Measurements from ENCODE around the gene DCP1A. TPM values are rescaled to one million over a fixed set of nuclear protein-coding genes. Genes with fewer than 3 reads are reported as not detected.

DCP1A gene
- total and polyA plus RNA-seq, 2 experiments from 2014 or later: 19.3 to 32.0 TPM

- TF ChIP-seq CTCF (conservative IDR thresholded peaks at IDR 0.05; ENCODE audit: low read depth in 2 of 2): no peak
- no peak for TF ChIP-seq REST (IDR thresholded peaks at IDR 0.05; ENCODE audit: unreplicated experiment)
- TF ChIP-seq EZH2phosphoT487 (IDR thresholded peaks at IDR 0.05; ENCODE audit: unreplicated experiment): no peak
- no peak for TF ChIP-seq STAT1 (IDR thresholded peaks at IDR 0.05; ENCODE audit: unreplicated experiment)
- TF ChIP-seq CREB1 (CRISPR knock-in tag; IDR thresholded peaks at IDR 0.05; ENCODE audit: low read depth): no peak
- TF ChIP-seq JUNB (IDR thresholded peaks at IDR 0.05; ENCODE audit: unreplicated experiment): no peak
- TF ChIP-seq EZH2 (IDR thresholded peaks at IDR 0.05; ENCODE audit: low read depth, unreplicated experiment): no peak
Measured at GRCh38 chr3:53274938-53275605, 72.3 kb downstream of the DCP1A start (continued).

- Mint-ChIP-seq H3K9me3 (no peaks in the 10 kb centered on the region), H3K27me3 (ENCODE audit: insufficient read depth, low read depth, poor library complexity) (peaks cover 8% of the 10 kb centered on the region), H3K4me1 (peaks cover 25% of the 10 kb centered on the region), H3K27ac (peak overlapping the region; percentile 66), H3K4me3 (no peak overlapping the region), H3K36me3 (ENCODE audit: low read depth) (no peaks in the 10 kb centered on the region)
- Histone ChIP-seq H4K20me1 (replicated peaks; ENCODE audit: insufficient read depth) (no peaks in the 10 kb centered on the region), H3K79me2 (replicated peaks; ENCODE audit: insufficient read depth) (no peaks in the 10 kb centered on the region), H3K4me1 (ENCODE audit: insufficient read depth) (peaks cover 11% of the 10 kb centered on the region; the same call in 1 of the 2 replicates), H3K4me3 (no peak overlapping the region), H3K27me3 (ENCODE audit: insufficient read depth) (no peaks in the 10 kb centered on the region), H3K27ac (ENCODE audit: low read depth) (no peak overlapping the region), H3K9me2 (ENCODE audit: insufficient read depth) (peaks cover 4% of the 10 kb centered on the region; the same call in 1 of the 2 replicates), H3K36me3 (ENCODE audit: insufficient read depth) (no peaks in the 10 kb centered on the region), H3K4me2 (no peak overlapping the region), H2AFZ (no peak overlapping the region; the same call in 1 of the 2 replicates), H3F3A (replicated peaks; ENCODE audit: low read depth) (no peaks in the 10 kb centered on the region)
- DNase-seq (ENCODE audit: low spot score): no peak
- ATAC-seq: no peak
- 0 out of 4 replicates have a peak, but pooled peaks of 1 of the 2 experiments have one; percentile 7 for TF ChIP-seq CTCF (conservative IDR thresholded peaks at IDR 0.05; ENCODE audit: low read depth in 2 of 2)
- no peak for TF ChIP-seq REST (IDR thresholded peaks at IDR 0.05; ENCODE audit: unreplicated experiment)
- TF ChIP-seq NANOG (IDR thresholded peaks at IDR 0.05; ENCODE audit: borderline replicate concordance): no peak
- no peak for TF ChIP-seq ZNF331 (CRISPR knock-in tag; IDR thresholded peaks at IDR 0.05; ENCODE audit: low read depth)
Measured at GRCh38 chr3:53273146-53273670, 74.1 kb downstream of the DCP1A start.

Measured in GM23338 (cell line).